CD4-positive, alpha-beta T cell (primary cell): ENCODE results near the gene OSM. TPM values are rescaled to one million over a fixed set of nuclear protein-coding genes. Genes with fewer than 3 reads are reported as not detected.

ENCODE experiments used
- ATAC-seq: fragments of 200-7000 bp; cut with Tn5 transposase; one replicate; pipeline ENCODE4 v1.10.0; 2022; ENCODE audit warnings: mild to moderate bottlenecking; ENCODE audit not compliant: poor library complexity
- CTCF ChIA-PET: fragments of 350-600 bp; sonication (Branson Sonifier 250); formaldehyde crosslinking; loops from one replicate; lab custom pipeline; 2021; ENCODE audit warnings: antibody characterized with exemption, inconsistent platforms; lab: Charles Lee
- POLR2A ChIA-PET: fragments of 350-600 bp; sonication (Branson Sonifier 250); formaldehyde crosslinking; loops from one replicate; lab custom pipeline; 2021; ENCODE audit warnings: antibody characterized with exemption, inconsistent platforms; lab: Charles Lee
- DNase-seq, 14 experiments: peaks; one replicate each; pipeline ENCODE4 v3.0.0-alpha.2; 2013 to 2020; ENCODE audit warnings: mixed read lengths in 2 of 14
- H3K27ac ChIP-seq, 2 donors: one replicate each; pipeline versions ENCODE4 v1.5.1 to v1.7.0; 2013; ENCODE audit warnings: low read length in 2 of 2, low read depth in 1 of 2, mild to moderate bottlenecking in 1 of 2
- H3K27me3 ChIP-seq, 2 experiments: 1 replicate in 1 of 2; 2 replicates in 1 of 2; pipeline versions ENCODE4 v1.6.1 to v1.7.0; 2013; ENCODE audit warnings: low read length in 2 of 2, control low read depth in 1 of 2, mild to moderate bottlenecking in 1 of 2, moderate library complexity in 1 of 2; ENCODE audit not compliant: insufficient read depth in 2 of 2, control insufficient read depth in 1 of 2
- H3K36me3 ChIP-seq: one replicate; pipeline ENCODE4 v1.6.1; 2013; ENCODE audit warnings: low read length, control low read depth; ENCODE audit not compliant: insufficient read depth
- H3K4me1 ChIP-seq: one replicate; pipeline ENCODE4 v1.6.1; 2013; ENCODE audit warnings: low read length, control low read depth; ENCODE audit not compliant: insufficient read depth
- H3K4me3 ChIP-seq: one replicate; pipeline ENCODE4 v1.5.1; 2013; ENCODE audit warnings: mild to moderate bottlenecking, low read length, moderate library complexity
- H3K9me3 ChIP-seq, 2 experiments: 1 replicate in 1 of 2; 2 replicates in 1 of 2; pipeline versions ENCODE4 v1.6.1 to v1.7.0; 2013; ENCODE audit warnings: low read length in 2 of 2, mild to moderate bottlenecking in 2 of 2, control low read depth in 1 of 2, moderate library complexity in 1 of 2; ENCODE audit not compliant: control insufficient read depth in 1 of 2, insufficient read depth in 1 of 2
- H3K27ac Mint-ChIP-seq: one replicate; pipeline ENCODE4 v1.8.0; 2020; ENCODE audit warnings: mixed read lengths
- H3K27me3 Mint-ChIP-seq: one replicate; pipeline ENCODE4 v1.8.0; 2021; ENCODE audit warnings: mixed read lengths
- H3K36me3 Mint-ChIP-seq: one replicate; pipeline ENCODE4 v1.8.0; 2021; ENCODE audit warnings: low read depth, mixed read lengths
- H3K4me1 Mint-ChIP-seq: one replicate; pipeline ENCODE4 v1.8.0; 2021; ENCODE audit warnings: low read depth, mixed read lengths
- H3K4me3 Mint-ChIP-seq: one replicate; pipeline ENCODE4 v1.8.0; 2020; ENCODE audit warnings: mild to moderate bottlenecking, mixed read lengths
- H3K9me3 Mint-ChIP-seq: one replicate; pipeline ENCODE4 v1.8.0; 2020; ENCODE audit warnings: mixed read lengths
- CTCF ChIP-seq: fragments of 200-600 bp; IDR thresholded peaks from one replicate; pipeline ENCODE4 v1.8.0; 2022; ENCODE audit warnings: antibody characterized with exemption, mild to moderate bottlenecking
- intact Hi-C, 2 experiments: fragments of 100-400 bp; cut with DNase I in 1 of 2; cut with micrococcal nuclease in 1 of 2; formaldehyde crosslinking; loops; one replicate each; pipeline versions ENCODE4 v1.15.1 to v1.9.0; 2023 to 2025; cut with DNase I, micrococcal nuclease
- total RNA-seq, 174 experiments: library from RNA in 2 of 174; stranded (reverse) in 2 of 174; gene quantifications; one replicate each; pipeline ENCODE4 v1.2.3 and lab custom pipeline; 2021 to 2026

Gene OSM
- total RNA-seq, 2 experiments from 2014 or later, result 13.9 to 16.7 TPM

DNA sequence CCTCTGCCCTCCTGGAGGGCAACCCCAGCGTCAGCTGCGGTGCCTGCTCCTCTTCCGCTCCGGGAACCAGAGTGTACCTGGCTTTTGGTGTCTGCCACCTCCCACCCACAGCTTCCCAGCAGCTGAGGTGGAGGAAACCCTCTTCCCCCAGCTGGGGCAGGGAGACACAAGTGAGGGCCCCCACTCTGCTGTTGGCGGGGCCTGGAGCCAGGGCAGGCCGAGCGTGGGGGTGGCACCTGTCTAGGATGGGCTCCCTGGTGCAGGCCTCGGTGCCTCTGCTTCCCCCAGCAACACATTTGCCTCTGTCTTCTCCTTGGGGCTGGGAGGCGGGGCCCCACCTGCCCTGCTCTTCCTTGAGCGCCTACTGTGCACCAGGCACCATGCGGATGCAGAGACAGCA, 6.4 kb downstream of the OSM start:
- POLR2A ChIA-PET, result no interaction called here
- no peak for ATAC-seq
- peaks cover 23% of the 10 kb centered on the region for H3K4me1 Mint-ChIP-seq

DNA sequence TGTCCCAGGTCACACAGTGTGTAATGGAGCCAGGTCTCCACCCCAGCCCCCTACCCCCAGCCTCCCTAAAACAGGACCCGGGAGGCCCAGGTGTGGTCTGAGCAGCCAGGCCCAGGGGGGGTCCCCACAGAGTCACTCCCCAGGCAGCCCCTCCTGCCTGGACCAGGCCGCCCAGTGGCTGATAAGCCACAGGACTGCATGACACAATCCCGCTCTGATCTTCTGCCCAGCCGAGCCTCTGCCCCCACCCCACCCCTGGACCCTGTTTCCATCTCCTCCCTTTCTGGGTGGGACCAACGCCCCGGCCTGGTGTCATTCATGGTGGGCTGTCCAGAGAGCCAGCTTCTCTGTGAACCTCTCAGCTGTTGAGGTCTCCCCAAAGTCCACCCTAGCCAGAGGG, 12.3 kb downstream of the OSM start:
- H3K27ac Mint-ChIP-seq, result no peak overlapping the region

More for the DNA sequence above, 6.4 kb downstream of the OSM start:
- no peak for TF ChIP-seq CTCF
- intact Hi-C loops, result no loop called here
- Histone ChIP-seq H3K36me3 (peaks cover 18% of the 10 kb centered on the region), H3K27ac (no peak overlapping the region), H3K9me3 (no peaks in the 10 kb centered on the region), H3K4me1 (peaks cover 32% of the 10 kb centered on the region), H3K27me3 (no peaks in the 10 kb centered on the region), H3K4me3 (no peak overlapping the region)
- H3K9me3 Mint-ChIP-seq, result no peaks in the 10 kb centered on the region
- CTCF ChIA-PET, result interaction anchor here (0.5 to 1.0 kb wide), 2 partner anchors 27 to 1408 kb away, joined by 3 read pairs; no protein-coding TSS in a partner anchor
- no peak overlapping the region for H3K4me3 Mint-ChIP-seq
- no peak overlapping the region for H3K27ac Mint-ChIP-seq
- H3K27me3 Mint-ChIP-seq, result no peaks in the 10 kb centered on the region
- peaks cover 4% of the 10 kb centered on the region for H3K36me3 Mint-ChIP-seq
- DNase-seq, result no peak

DNA sequence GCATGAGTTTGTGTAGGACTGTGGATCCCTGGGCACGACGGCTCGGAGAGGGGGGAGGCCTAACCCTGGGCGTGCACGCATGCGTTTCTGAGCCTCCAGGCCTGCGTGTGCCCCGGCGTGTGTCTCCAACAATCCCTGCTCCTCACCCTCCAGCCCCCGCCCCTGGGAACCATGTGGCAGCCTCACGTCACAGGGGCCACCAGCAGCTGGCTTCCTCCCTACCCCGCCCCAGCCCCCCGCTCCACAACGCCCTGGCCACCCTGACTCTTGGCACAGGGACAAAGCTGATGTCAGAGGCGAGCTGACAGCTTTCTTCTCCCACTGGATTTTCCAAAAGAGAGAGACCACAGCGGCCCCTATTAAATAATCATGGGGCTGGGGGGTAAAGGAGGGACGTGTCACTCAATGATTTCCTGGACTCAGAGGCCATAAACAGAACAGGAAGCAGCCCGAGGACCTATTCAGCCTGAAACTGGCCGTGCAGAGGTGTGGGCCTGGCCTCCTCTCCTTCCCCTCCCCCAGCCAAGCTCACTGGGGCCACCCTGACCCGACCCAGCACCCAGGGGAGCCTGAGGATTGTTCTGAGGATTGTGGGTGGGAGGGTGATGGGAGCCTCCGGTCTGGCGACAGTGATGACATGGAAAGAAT, 13.3 kb downstream of the OSM start:
- intact Hi-C loops, result no loop called here
- Mint-ChIP-seq H3K4me3 (no peak overlapping the region), H3K4me1 (peaks cover 5% of the 10 kb centered on the region), H3K9me3 (no peaks in the 10 kb centered on the region), H3K36me3 (no peaks in the 10 kb centered on the region), H3K27me3 (peaks cover 9% of the 10 kb centered on the region), H3K27ac (no peak overlapping the region)
- Histone ChIP-seq H3K36me3 (no peaks in the 10 kb centered on the region), H3K27ac (no peak overlapping the region), H3K4me3 (no peak overlapping the region), H3K4me1 (peaks cover 14% of the 10 kb centered on the region), H3K27me3 (peaks cover 0 to 1% of the 10 kb centered on the region in 2 experiments), H3K9me3 (no peaks in the 10 kb centered on the region)
- ATAC-seq, result no peak
- CTCF ChIA-PET, result no interaction called here
- POLR2A ChIA-PET, result no interaction called here
- no peak for TF ChIP-seq CTCF
- DNase-seq, result no peak

More for the DNA sequence above, 12.3 kb downstream of the OSM start:
- no peak for ATAC-seq
- no peaks in the 10 kb centered on the region for H3K27me3 ChIP-seq
- intact Hi-C loops, result no loop called here
- ChIA-PET POLR2A (no interaction called here), CTCF (no interaction called here)
- no peak overlapping the region for H3K27ac ChIP-seq
- H3K4me3 ChIP-seq, result no peak overlapping the region
- Mint-ChIP-seq H3K27me3 (peaks cover 3% of the 10 kb centered on the region), H3K9me3 (no peaks in the 10 kb centered on the region), H3K4me3 (no peak overlapping the region), H3K4me1 (no peaks in the 10 kb centered on the region), H3K36me3 (no peaks in the 10 kb centered on the region)
- H3K9me3 ChIP-seq, result no peaks in the 10 kb centered on the region
- no peaks in the 10 kb centered on the region for H3K36me3 ChIP-seq
- no peak for DNase-seq
- peaks cover 7% of the 10 kb centered on the region for H3K4me1 ChIP-seq
- TF ChIP-seq CTCF, result no peak
